Activated T-helper 9 cell treated with anti-CD3 and anti-CD28 coated beads, Interleukin-2, amount 50 U/mL, for 16 hours (primary cell): ENCODE measurements around the gene DGKB.

Experiments used
- DNase-seq: peaks from one replicate; pipeline ENCODE4 v3.0.0-alpha.2; 2020; ENCODE audit warnings: low read depth

Gene DGKB

DNA sequence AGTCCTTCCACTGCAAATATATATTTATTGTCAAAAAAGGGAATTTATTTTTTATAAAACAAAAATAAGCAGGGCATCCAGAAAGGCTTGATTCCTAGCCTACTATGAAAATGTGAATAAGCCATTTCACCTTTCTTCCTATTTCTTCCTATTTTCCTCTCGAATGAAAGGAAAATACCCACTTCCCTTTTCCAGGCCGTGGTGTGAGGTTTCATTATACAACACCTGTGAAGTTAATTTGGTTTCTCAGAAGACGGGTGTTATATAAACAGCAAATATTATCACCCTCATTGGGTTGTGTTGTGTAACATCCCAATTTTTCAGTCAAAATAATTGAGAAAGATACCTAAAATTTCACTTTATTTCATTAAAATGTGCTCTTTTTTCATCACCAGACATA is 214.3 kb downstream of the DGKB start:
- no peak for DNase-seq

DNA sequence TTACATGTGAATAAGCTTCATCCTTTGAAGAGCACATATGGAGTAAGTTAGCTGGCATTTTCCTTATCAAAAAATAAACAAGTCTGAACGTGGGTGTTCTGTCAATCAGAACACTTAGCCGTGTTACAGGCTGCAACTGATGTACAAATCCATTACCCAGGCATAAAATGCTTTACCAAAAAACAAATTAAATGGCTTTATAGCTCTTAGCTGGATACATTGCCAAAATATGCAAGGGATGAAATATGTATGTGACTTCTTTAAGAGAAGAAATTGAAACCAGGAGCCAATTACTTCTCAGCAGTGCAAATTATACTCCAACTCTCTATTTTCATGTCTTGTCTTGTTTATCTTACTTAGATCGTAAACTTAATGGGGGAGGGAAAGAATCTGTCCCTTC is 214.8 kb downstream of the DGKB start:
- DNase-seq: no peak

DNA sequence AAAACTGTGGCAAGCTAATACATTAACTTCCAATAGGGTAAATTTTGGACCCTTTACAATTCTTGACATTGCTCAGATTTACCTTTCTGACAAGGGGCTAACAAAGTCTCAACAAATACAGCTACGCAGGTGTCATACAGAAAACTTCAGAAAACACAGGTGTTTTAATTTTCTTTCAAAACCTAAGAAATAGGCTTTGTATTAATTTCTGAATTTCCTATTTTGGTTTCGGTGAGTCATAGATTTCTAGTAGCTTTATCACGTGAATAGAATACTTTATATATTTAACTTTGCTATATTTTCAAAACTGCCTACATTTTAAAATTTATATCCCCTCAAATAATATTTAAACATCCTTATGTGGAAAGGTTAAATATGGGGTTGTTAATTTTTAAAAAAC is 215.3 kb downstream of the DGKB start:
- DNase-seq: no peak

DNA sequence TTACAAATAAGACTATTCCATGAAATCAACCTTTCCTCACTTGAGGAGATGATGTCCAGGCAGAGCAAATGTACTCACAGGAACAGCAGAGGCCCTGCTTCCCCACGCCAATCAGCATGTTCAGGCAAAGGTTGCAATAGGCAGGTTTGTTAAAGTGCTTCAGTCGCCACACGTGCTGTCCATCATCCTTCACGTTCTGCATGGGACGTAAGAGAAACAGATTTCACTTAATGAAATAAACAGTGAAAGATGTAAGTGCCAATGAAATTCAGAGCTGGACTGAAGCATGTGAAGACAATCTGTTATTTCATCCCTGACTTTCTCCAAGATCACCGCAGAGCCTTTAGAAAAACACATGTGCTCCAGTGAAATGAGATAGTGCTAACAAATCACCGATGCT is 217.4 kb downstream of the DGKB start:
- DNase-seq: no peak

DNA sequence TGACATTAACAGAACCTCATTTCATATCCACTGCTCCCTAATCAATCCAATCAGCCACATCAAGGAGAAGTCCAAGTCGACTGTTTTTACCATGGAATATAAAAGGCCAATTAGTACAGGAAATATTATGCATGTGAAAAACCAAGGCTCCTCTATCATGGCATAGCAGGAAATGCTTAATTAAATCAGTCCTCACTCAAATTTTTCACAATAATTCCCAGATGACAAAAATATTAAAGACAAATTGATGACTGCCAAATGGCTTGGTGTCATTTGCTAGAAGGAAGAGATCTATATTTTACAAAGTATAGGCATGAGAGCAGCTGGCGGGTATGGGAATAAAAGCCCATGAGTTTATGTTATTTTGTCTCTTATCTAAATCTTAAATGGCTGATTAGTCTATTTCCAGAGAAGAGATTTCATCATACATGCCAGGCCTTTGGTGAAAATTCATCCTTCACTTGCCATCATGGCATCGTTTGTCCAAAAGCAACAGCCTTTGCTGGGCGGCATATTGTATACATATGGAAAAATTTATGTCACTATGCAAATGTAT is 219.6 kb downstream of the DGKB start:
- no peak for DNase-seq

DNA sequence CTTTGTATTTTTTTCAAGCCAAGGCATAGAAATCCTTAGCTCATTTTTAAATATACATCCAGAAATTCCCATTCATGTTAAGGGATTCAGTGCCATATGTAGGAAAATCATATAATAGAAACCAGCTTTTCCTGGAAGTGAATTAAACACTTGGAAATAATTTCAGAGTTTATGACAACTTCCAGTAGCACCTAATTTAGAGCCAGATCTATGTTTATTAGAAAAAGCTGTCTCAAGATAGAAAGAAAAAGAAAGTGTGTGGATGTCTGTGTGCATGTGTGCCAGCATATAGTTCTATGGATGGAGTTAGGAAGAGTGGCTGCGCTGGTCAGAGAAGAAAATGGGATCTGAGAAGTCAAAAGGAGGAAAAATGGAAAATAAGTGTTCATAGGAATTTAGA is 225.7 kb downstream of the DGKB start:
- DNase-seq: no peak

DNA sequence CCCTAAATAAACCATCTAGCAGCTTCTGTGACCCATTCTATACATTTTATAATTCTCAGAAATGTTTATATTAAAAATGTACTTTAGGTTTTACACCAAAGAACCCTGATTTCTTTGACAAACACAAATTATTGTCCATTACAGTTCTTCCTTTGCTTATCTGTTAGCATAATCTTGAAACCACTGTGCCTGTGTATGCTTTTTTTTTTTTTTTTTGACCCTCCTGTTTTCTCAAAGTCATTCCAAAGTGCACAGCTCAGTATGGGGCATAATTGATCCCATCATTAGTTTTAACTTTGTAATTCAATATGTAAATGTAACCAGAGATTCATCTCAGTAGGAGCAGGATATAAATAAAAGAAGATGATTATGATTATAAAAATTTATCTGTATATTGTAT is 229.3 kb downstream of the DGKB start:
- no peak for DNase-seq

DNA sequence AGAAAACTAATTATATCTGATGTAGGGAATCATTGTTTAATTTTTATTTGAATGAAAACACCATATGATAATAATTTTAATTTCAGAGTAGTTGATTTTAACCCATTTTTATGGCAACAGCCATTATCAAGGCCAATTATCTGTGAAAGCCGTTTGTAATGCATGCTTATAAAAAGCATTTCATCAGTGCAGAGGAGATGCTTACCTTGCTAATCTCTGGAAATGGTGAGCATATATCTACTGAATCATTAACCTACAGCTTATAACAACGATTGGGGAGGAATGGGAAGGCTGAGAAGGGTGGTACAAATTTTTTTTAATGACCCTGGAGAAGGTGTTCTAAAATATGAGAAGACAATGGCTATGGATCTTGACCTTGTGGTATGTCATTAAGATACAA is 235.6 kb downstream of the DGKB start:
- DNase-seq: no peak

DNA sequence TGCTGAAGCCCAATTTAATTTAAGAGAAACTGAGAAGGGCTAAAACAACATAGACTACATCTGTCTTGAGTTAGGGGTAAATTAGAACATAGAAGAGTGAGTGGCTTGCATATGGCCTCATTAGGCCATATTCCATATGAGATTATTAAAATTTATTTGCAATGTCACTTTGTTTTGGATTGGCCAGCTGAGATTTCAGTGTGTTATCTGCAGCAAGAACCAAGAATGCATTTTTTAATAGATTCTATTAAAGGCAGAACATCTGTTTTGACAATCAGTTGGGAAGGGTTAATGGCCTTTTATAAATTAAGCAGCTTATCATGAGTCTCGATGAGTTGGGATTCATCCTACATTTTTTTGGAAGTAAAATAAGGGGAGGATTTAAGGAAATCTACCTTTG is 236.2 kb downstream of the DGKB start:
- no peak for DNase-seq

DNA sequence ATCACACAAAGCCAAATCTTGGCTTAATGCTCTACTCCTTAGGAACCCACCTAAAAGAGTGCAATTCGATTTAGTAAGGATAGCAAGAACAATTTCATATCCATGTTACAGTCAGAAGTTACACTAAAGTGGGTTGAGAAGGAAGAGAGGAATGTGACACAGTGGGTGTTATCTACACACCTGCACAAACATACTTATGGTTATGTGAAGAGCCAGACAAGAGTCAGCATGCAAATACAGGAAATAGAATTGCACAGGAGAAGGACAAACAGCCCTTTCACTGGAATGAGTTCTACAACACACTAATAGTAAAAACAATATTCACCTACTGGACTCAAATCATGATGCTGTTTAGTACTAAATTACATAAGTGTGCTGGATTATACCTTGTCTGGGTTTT is 262.8 kb downstream of the DGKB start:
- DNase-seq: no peak

DNA sequence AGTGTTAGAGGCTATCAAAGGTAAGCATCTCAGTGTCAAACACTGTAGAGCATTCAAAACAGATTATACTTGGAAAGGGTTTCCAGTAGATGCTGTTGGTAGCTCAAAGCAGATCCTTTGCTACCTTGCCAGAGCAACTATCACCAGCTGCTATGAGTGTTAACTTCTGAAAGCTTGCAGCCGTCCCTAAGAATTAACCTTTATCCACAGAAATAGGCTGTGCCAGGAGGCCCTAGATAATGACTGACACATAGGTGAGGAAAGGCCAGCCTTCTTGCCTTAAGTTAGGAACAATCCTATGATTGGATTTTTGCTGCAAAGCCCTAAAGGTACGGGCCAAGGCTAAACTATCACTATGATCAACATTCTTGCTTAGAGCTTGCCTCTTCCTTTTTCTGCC is 263.2 kb downstream of the DGKB start:
- DNase-seq: no peak

DNA sequence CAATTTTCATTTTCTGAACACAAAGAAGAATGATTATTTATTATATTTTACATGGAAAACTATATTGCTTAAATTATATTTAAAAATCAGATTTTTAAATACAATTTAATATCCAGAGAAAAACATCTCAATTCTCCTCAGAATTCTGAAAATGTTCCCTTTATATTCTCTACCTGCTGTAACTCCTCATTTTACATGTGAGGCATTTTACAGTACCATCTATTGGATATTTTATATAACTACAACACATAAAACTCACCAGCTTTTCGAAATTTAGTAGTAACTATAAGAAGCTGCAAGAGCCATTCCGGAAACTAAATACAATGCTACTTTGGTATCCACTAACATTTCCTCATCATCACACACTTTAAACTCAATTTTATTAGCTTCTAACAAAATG is 264.6 kb downstream of the DGKB start:
- no peak for DNase-seq

DNA sequence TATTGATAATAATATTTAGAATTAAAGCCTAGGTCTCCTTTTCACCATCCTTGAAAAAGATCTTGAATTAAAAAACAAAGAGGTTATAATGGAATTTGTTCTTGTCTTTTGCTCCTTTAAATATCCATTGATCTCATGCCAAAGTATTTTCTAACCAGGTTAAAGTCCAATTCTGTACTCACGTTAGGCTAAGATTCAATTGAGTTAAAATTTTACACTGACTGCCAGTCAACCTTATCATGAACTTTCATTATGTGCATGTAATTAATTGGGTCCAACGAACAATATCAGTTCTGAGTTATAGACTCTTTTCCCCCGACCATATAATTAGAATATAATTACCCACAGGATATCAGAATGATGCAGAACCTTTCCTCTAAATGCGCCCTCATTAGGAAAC is 266.6 kb downstream of the DGKB start:
- no peak for DNase-seq

DNA sequence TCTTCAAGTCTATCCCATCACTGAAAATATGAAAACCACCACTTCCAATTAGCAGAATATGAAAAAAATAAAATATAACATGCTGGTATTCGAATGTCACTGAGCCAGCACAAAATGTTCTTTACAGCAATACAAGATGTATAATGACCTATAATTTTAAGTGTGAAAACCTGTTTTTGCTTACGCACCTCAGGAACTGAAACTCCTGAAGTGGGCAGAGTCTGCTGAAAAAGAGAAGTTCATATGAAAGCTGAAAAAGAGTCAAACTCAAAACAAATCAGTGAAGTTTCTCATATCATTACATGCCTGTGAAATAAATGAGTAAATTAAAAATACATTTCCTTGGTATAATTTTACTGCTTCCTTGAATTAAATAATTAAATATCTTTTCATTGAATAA is 272.5 kb downstream of the DGKB start:
- DNase-seq: no peak

DNA sequence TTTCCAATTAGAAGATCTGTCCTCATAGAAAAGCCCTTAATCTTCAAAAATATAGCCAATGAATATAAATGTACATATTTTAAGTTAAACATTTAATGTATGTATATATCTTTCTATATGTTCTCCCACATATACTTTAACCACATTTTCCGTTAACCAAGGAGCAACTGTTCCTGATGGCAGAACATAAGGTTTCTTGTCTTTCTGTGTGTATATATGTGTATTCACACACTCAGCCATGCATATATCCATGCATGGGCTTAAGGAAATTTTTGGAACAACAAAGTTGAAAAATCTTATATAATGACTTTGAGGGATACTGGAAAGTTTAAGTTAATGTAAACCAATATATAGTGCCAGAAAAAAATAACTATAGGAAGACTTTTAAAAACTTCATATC is 274.0 kb downstream of the DGKB start:
- DNase-seq: no peak

DNA sequence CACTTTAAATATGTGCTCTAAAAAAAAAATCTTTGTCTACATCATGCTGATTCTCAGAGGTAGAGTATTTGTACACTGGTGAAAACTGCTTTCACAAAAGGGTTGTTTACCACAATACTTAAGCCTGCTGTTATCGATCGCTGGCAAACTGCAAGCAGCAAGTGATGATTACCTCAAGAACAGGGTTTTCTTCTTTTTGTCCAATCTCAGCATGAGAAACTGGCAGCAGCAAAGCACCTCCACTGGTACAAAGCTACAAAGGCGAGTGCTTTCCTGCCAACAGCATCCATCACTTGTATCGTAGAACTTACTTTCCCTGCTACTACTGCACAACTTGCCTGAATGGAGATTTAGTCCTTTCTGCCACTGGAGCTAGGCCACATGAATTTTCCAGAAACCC is 276.5 kb downstream of the DGKB start:
- DNase-seq: no peak

DNA sequence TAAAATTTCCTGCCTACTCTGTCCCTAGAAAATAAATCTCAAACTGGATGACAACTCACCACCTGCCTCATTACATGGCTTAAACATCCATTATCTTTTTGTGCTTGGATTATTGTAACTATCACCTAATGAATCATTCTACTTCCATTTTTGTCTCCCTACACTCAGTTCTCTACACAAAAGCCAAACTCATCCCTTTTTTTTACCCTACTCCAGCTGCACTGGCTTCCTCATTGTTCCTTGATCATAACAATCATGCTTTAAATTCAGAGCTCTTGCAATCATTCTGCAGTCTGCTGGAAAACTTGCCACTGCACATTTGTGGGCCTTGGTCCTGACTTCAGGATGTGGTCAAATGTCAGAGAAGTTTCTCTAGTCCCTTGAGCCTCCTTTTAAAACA is 280.0 kb downstream of the DGKB start:
- no peak for DNase-seq

DNA sequence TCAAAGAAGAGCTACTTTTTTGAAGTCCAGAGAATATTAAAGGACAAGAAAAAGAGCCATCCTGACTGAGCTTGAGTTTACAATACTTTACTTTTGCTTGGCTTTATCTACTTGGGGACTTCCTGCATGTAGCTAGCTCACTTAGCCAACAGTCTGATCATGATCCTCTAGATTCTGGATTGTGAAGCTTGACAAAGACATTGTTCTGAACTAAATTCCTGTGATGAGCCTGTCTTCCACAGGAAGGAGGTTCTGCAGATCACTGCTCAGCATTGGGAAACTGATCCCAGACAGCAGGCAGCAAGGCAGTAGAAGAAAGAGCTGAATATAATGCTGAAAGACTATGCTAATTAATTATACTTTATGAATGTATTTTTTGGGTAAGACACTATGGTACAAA is 296.4 kb downstream of the DGKB start:
- DNase-seq: no peak

DNA sequence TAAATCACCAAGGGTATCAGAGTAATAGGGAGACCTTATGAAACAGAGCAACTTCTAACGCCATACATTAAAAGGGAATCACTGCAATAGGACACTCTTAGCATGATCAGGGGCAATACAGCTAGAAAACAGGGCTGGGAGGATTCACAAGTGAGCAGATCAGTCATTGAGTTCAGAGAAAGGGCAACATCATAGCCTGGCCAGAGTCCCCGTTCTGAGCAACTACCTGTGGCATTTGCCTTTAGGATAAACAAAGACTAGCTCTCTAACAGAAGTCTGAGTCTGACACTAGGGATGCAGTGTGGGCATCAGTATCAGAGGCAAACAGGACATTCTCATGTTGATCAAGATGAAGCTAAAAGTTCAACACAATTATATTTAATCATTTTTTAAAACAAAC is 297.9 kb downstream of the DGKB start:
- DNase-seq: no peak

DNA sequence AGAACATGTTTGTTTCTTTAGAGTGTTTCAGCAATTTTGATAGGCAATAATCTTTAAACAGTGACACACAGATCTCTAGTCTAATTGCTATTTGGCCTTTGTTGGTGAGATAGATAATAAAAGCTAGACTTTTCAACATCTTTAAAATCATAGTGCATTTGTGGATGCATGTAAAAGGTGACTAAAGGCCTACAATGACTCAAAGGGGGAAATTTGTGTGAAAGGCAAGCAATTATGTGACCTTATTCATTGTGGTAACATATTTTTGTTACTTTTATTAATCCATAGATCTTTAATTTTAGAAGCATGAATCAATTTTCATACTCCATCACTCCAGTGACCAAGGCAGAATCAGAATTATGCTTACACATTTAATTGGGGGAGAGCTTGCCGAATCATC is 299.7 kb downstream of the DGKB start:
- DNase-seq: no peak

DNA sequence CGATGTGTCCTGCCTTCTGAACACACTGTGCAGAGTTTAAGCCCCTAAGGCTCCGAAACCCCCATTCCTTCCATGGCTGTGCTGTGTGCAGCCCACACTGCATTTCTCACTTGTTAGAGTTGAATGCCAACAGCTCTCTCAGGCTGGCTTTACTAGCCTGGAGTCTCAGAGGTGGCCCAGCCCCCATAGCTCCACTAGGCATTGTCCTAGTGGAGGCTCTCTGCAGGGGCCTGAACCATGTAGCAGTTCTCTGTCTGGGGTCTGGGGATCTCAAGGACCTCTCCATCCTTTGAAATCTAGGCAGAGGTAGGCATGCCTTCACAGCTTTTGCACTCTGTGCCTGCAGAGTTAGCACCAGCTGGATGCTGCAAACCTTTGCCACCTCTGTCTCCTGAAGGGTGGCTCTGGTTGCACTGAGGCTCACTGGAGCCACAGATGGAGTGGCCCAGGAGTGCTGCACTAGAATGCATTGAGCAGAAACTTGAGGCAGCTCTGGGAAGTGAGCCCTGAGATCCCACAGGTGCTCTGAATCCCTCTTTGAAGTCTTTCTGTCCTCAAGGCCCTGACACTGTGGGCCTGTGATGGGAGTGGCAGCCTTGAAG is 301.7 kb downstream of the DGKB start:
- DNase-seq: no peak

DNA sequence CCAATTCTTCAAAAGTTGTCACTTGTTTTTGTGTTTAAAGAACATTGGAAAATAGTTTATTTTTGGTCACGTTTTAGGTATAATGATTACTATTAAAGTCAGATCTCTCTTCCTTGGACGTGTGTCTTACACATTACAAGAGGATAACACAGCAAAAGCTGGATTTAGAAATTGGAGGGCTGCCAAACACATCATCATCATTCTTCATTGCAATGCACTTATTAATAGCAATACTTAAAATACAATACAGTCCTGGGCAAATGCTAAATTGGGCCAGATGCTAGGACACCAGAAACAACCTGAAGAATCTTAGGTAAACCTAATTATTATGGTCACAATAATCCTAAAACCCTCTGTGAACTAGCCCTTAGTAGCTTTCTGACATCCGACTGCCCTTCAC is 303.6 kb downstream of the DGKB start:
- no peak for DNase-seq

DNA sequence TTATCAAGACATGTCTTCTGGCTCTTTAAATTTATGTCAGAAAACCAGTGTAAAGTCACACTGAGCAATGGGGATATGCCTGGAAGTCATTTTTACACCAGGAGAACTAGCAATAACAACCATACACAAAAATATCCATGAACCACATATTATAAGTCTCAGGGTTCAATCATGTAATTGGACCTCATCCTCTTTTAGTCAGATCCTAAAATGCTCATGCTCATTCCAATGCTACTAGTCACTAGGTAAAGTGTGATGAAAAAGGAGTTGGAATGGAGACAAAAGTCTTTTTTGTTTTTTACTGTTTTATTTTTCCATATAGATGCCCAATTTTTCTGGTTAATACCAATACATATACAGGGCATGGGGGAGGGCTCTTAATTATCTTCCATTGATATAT is 306.1 kb downstream of the DGKB start:
- no peak for DNase-seq

DNA sequence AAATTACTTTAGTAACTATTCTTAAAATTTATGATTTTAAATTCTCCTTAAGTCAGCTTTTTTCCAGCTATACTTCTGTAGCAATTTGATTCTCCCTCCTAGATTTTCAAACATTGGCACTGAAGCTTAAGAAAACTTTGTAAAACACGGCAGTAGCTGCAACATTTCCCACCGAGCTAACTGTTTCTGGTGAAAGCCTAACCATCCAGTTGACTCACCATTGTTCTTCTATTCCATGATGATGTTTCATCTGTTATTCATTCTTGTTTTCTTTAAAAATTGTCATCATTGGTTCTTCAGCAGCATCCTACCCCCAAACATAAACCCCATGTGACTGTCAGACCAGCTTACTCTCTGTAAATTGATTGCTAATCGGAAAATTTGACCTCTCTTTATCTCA is 312.3 kb downstream of the DGKB start:
- DNase-seq: no peak

DNA sequence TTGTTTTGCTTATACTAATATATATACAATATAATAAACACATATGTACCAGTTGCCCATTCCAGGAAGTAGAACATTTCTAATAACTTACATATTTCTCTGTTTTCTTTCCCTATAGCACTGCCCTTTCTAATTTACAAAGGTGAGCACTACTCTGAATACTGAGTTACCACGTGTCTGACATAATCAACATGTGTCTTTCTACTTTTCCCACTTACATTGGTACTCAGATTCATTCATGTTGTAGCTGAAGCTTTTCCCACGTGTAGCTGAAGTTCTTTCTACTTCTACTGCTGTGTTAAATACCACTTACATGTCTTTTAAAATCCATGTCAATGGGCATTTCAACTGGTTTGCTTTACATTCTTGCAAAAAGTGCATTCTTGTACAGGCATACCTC is 317.3 kb downstream of the DGKB start:
- DNase-seq: no peak
